Left lung (tissue), 10 donors: ENCODE results near the gene MMD2. TPM values are rescaled to one million over a fixed set of nuclear protein-coding genes. Genes with fewer than 3 reads are reported as not detected.

Experiments
- ATAC-seq: fragments of 200-7000 bp; cut with Tn5 transposase; one replicate; pipeline ENCODE4 v1.9.1; 2020; ENCODE audit warnings: moderate library complexity
- DNase-seq, 4 donors: peaks; one replicate each; pipeline ENCODE4 v3.0.0-alpha.2; 2013 to 2020
- H3K27ac ChIP-seq, 2 donors: fragments of 200-600 bp; sonication (generic) in 1 of 2; one replicate each; pipeline versions ENCODE4 v1.5.0 to v1.8.0; 2020 to 2021
- H3K27me3 ChIP-seq, 2 donors: fragments of 200-600 bp; sonication (generic) in 1 of 2; one replicate each; pipeline versions ENCODE4 v1.5.0 to v1.8.0; 2020 to 2021
- H3K36me3 ChIP-seq, 2 donors: fragments of 200-600 bp; sonication (generic) in 1 of 2; one replicate each; pipeline versions ENCODE4 v1.5.0 to v1.8.0; 2020 to 2021
- H3K4me1 ChIP-seq, 2 donors: fragments of 200-600 bp; one replicate each; pipeline ENCODE4 v1.8.0; 2021
- H3K4me3 ChIP-seq, 2 donors: fragments of 200-600 bp; sonication (generic) in 1 of 2; one replicate each; pipeline versions ENCODE4 v1.5.0 to v1.8.0; 2020 to 2021; ENCODE audit warnings: mild to moderate bottlenecking in 1 of 2
- H3K9me3 ChIP-seq, 2 donors: fragments of 200-600 bp; sonication (generic) in 1 of 2; one replicate each; pipeline versions ENCODE4 v1.5.0 to v1.8.0; 2020 to 2021
- intact Hi-C, 2 donors: fragments of 100-400 bp; cut with DNase I; formaldehyde crosslinking; loops; one replicate each; pipeline versions ENCODE4 v1.11.2 to v1.14.2; 2022
- polyA plus RNA-seq, 6 donors: library from polyadenylated mRNA; unstranded; fragments of 120-200 nt; gene quantifications; one replicate each; pipeline ENCODE4 v1.2.1, GENCODE V29; 2013; ENCODE audit not compliant: insufficient read length in 6 of 6
- total RNA-seq, 2 donors: library from RNA; stranded (reverse); fragmentation: NEBNext Ultra II Directional; extraction: Animal tissue kit (Norgen Biotek cat#: 25700); gene quantifications; one replicate each; pipeline ENCODE4 v1.2.1, GENCODE V29; 2021
- TF ChIP-seq, protein P1 (sequence below), 2 donors: fragments of 200-600 bp; sonication (generic) in 1 of 2; IDR thresholded peaks; one replicate each; pipeline versions ENCODE4 v1.5.0 to v1.8.0; 2021; ENCODE audit warnings: antibody characterized with exemption in 2 of 2
- donor health status: DM: no; HTN: yes; CAD: no.
- donor health status: DM: no; HTN: no; CAD: no.

Gene MMD2
- total and polyA plus RNA-seq, 8 donors: 0.06 to 0.17 TPM; not detected in 6

DNA sequence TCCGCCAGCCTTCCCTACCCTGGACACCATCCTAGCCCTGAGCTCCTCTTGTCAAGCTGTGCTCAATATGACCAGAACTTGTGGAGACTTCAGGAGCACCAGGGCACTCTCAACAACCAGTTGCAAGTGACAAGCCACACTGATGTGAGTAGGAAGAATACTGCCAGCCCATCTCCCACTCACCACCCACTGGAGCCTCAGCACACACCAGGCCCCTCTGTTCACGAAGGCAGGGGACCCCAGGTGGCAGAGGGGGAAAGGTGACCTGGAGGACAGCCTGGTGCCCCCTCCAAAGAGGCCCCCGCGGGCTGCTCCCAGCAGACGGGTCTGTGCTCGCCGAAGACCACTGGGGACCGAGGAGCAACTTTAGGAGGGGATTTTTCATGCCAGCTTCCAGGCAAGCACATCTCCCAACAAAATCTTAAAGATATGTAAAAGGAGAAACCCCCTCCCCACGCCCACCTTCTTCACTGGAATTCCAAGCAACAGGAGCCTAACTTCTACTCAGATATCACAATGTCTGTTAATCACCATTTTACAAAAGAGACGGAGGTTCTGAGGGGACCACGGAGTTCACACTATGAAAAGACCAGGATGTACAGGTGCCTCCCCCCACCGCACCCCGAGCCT lies 1.0 kb downstream of the MMD2 start:
- Histone ChIP-seq H3K27ac (no peak overlapping the region), H3K4me1 (peaks cover 0 to 6% of the 10 kb centered on the region in 2 donors), H3K4me3 (no peak overlapping the region), H3K36me3 (no peaks in the 10 kb centered on the region), H3K9me3 (no peaks in the 10 kb centered on the region), H3K27me3 (peaks cover 20 to 92% of the 10 kb centered on the region in 2 donors)
- TF ChIP-seq, protein P1, sequence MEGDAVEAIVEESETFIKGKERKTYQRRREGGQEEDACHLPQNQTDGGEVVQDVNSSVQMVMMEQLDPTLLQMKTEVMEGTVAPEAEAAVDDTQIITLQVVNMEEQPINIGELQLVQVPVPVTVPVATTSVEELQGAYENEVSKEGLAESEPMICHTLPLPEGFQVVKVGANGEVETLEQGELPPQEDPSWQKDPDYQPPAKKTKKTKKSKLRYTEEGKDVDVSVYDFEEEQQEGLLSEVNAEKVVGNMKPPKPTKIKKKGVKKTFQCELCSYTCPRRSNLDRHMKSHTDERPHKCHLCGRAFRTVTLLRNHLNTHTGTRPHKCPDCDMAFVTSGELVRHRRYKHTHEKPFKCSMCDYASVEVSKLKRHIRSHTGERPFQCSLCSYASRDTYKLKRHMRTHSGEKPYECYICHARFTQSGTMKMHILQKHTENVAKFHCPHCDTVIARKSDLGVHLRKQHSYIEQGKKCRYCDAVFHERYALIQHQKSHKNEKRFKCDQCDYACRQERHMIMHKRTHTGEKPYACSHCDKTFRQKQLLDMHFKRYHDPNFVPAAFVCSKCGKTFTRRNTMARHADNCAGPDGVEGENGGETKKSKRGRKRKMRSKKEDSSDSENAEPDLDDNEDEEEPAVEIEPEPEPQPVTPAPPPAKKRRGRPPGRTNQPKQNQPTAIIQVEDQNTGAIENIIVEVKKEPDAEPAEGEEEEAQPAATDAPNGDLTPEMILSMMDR (IDR thresholded peaks at IDR 0.05): no peak
- DNase-seq: no peak
- intact Hi-C loops: no loop called here
- no peak for ATAC-seq

DNA sequence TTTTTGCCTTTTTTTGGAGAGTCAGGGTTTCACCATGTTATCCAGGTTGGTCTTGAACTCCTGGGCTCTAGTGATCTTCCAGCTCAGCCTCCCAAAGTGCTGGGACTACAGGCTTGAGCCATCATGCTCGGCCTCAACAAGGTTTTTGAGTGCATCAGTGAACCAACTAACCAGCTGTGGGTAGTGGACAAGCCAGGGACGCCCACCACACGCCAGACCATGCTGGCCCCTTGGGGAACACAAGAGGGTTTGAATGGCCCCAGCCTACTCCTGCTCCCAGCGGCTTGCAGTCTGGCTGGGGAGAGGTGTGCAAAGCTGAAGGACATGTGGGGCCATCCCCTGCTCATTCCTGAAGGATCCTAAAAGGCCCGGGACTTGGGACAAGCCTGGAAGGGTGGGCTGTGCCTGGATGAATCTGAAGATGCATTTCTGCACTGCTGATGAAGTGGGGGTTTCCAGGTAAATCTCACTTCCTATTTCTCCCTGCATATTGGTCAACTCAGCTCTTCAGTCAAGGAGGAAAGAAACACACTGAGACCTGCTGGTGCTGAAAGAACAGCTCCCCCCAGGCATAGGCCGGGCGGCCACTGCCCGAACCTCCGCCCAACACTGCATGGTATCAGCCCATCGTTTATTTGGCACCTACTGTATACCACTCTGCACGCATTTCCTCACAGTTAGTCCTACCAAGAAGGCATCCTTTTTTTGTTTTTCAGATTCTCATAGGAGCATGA lies 6.9 kb downstream of the MMD2 start:
- H3K27ac ChIP-seq: no peak overlapping the region
- no peaks in the 10 kb centered on the region for H3K36me3 ChIP-seq
- intact Hi-C loops: no loop called here
- ATAC-seq: peak; percentile 59
- DNase-seq: no peak
- H3K27me3 ChIP-seq: peaks cover under 1 to 50% of the 10 kb centered on the region in 2 donors
- TF ChIP-seq, protein P1 (IDR thresholded peaks at IDR 0.05): no peak
- H3K4me3 ChIP-seq: no peak overlapping the region
- no peaks in the 10 kb centered on the region for H3K4me1 ChIP-seq
- peaks cover 0 to 7% of the 10 kb centered on the region in 2 donors for H3K9me3 ChIP-seq

DNA sequence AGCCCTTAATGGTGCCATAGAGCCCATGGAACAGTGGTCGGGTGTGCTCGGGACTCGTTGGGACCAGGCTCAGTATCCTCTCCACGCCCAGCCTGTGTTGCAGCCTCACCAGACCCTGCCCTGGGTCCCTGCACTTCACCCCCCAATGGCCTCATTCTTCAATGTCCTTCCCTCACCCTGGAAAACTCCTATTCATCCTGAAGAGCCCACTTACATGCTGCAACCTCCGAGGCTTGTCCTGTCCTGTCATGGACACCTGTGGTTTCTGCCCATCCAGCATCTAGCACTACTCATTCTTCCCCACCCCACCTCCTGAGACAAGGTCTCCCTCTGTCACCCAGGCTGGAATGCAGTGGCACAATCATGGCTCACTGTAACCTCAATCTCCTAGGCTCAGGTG lies 7.7 kb downstream of the MMD2 start:
- intact Hi-C loops: no loop called here
- no peak overlapping the region for H3K4me3 ChIP-seq
- peaks cover 0 to 42% of the 10 kb centered on the region in 2 donors for H3K27me3 ChIP-seq
- H3K27ac ChIP-seq: no peak overlapping the region
- no peaks in the 10 kb centered on the region for H3K4me1 ChIP-seq
- peaks cover 0 to 7% of the 10 kb centered on the region in 2 donors for H3K9me3 ChIP-seq
- DNase-seq: no peak
- H3K36me3 ChIP-seq: no peaks in the 10 kb centered on the region
- TF ChIP-seq, protein P1 (IDR thresholded peaks at IDR 0.05): no peak
- ATAC-seq: no peak

DNA sequence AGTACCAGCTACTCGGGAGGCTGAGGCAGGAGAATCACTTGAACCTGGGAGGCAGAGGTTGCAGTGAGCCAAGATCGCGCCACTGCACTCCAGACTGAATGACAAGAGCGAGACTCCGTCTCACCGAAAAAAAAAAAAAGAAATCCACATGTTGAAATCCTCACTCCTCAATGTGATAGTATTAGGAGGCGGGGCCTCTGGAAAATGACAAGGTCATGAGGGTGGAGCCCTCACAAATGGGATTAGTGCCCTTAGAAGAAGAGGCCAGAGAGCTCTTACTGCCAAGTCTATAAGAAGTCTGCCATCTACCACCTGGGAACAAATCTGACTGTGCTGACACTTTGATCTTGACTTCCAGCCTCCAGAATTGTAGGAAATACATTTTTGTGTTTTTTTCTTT lies 10.6 kb downstream of the MMD2 start:
- DNase-seq (no peak), ATAC-seq (no peak)
- Histone ChIP-seq H3K4me1 (no peaks in the 10 kb centered on the region), H3K9me3 (peaks cover 0 to 7% of the 10 kb centered on the region in 2 donors), H3K27me3 (peaks cover 0 to 33% of the 10 kb centered on the region in 2 donors), H3K27ac (no peak overlapping the region), H3K4me3 (no peak overlapping the region), H3K36me3 (no peaks in the 10 kb centered on the region)
- intact Hi-C loops: no loop called here
- TF ChIP-seq, protein P1 (IDR thresholded peaks at IDR 0.05): no peak

DNA sequence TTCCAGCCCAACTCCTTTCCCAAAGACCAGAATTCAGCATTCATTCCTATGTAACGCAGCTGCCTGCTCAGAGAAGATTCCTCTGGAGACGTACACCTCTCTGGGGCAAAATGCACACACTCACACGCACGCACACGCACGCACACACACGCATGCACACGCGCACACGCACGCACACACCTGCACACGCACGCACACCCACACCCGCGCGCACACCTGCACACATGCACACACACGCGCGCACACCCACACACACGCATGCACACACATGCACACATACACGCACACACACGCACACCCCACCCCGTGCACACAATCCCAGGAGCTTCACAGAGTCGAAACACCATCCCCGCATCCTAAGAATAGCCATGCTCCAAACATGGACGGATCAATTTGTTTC lies 13.0 kb downstream of the MMD2 start:
- no peak for ATAC-seq

More for the DNA sequence above, 13.0 kb downstream of the MMD2 start:
- DNase-seq: no peak
- Histone ChIP-seq H3K4me1 (no peaks in the 10 kb centered on the region), H3K9me3 (peaks cover 0 to 7% of the 10 kb centered on the region in 2 donors), H3K4me3 (no peak overlapping the region), H3K36me3 (no peaks in the 10 kb centered on the region), H3K27me3 (peaks cover 0 to 25% of the 10 kb centered on the region in 2 donors), H3K27ac (no peak overlapping the region)
- TF ChIP-seq, protein P1 (IDR thresholded peaks at IDR 0.05): no peak
- intact Hi-C loops: no loop called here
